GM21515 (cell line): ENCODE data around the gene SLC9A5.

Experiments
- ATAC-seq: cut with Tn5 transposase; IDR thresholded peaks from one replicate; pipeline ENCODE4 v1.9.1; 2021; ENCODE audit not compliant: unreplicated experiment

The SLC9A5 gene

GRCh38 chr16:67255553-67256221 lies 6.9 kb downstream of the SLC9A5 start:
- no peak for ATAC-seq

- ATAC-seq = no peak
Observed at GRCh38 chr16:67256701-67257230, 8.0 kb downstream of the SLC9A5 start.

GRCh38 chr16:67257486-67258160 lies 8.8 kb downstream of the SLC9A5 start:
- ATAC-seq = no peak

GRCh38 chr16:67258161-67258835 lies 9.5 kb downstream of the SLC9A5 start:
- no peak for ATAC-seq

- no peak for ATAC-seq
Observed at GRCh38 chr16:67259705-67260104, 10.9 kb downstream of the SLC9A5 start.

GRCh38 chr16:67260426-67261063 lies 11.8 kb downstream of the SLC9A5 start:
- ATAC-seq = no peak

- ATAC-seq = no peak
Observed at GRCh38 chr16:67263201-67263600, 14.4 kb downstream of the SLC9A5 start.

- ATAC-seq = no peak
Observed at GRCh38 chr16:67264277-67264676, 15.5 kb downstream of the SLC9A5 start.

- ATAC-seq = no peak
Observed at GRCh38 chr16:67264866-67265265, 16.1 kb downstream of the SLC9A5 start.

- no peak for ATAC-seq
Observed at GRCh38 chr16:67265834-67266233, 17.1 kb downstream of the SLC9A5 start.

GRCh38 chr16:67268136-67268579 lies 19.4 kb downstream of the SLC9A5 start:
- no peak for ATAC-seq

GRCh38 chr16:67269766-67270165 lies 21.0 kb downstream of the SLC9A5 start:
- no peak for ATAC-seq

GRCh38 chr16:67270931-67271338 lies 22.2 kb downstream of the SLC9A5 start:
- no peak for ATAC-seq

- no peak for ATAC-seq
Observed at GRCh38 chr16:67271446-67271845, 22.7 kb downstream of the SLC9A5 start.

- ATAC-seq = no peak
Observed at GRCh38 chr16:67275321-67275720, 26.5 kb downstream of the SLC9A5 start.

- ATAC-seq = no peak
Observed at GRCh38 chr16:67277294-67277998, 28.7 kb downstream of the SLC9A5 start.

GRCh38 chr16:67277999-67278772 lies 29.4 kb downstream of the SLC9A5 start:
- ATAC-seq = no peak

- peak; percentile 27 for ATAC-seq
Observed at GRCh38 chr16:67278773-67279295, 30.1 kb downstream of the SLC9A5 start.

- peak; percentile 69 for ATAC-seq
Observed at GRCh38 chr16:67279296-67280089, 30.7 kb downstream of the SLC9A5 start, which contains the start of gene PLEKHG4. Gene PLEKHG4, plus strand, starts transcription at chr16:67279532. Its CDS starts 513 bp downstream, at chr16:67280045.
